Activated T-cell treated with anti-CD3 and anti-CD28 coated beads for 48 hours (primary cell): ENCODE data around the gene EFCAB10.
"Not testable (repeated sequence)": the region's sequence is repeated elsewhere in the genome, so short reads cannot be mapped to it uniquely, and the experiment has no call there.

Experiments used
- DNase-seq: peaks from one replicate; pipeline ENCODE4 v3.0.0-alpha.2; 2020; ENCODE audit warnings: low read depth

EFCAB10 gene

DNA sequence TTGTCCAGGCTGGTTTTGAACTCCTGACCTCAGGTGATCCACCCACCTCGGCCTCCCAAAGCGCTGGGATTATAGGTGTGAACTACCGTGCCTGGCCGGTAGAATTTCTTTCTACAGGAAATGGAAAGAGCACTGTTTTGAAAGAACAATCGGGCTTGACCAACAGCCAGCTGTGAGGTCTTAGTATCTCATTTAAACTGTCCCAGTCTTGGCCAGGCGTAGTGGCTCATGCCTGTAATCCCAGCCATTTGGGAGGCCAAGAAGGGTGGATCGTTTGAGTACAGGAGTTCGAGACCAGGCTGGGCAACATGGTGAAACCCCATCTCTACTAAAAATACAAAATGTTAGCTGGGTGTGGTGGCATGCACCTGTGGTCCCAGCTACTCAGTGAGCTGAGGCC is 17.8 kb upstream of the EFCAB10 start:
- not testable (repeated sequence) for DNase-seq

DNA sequence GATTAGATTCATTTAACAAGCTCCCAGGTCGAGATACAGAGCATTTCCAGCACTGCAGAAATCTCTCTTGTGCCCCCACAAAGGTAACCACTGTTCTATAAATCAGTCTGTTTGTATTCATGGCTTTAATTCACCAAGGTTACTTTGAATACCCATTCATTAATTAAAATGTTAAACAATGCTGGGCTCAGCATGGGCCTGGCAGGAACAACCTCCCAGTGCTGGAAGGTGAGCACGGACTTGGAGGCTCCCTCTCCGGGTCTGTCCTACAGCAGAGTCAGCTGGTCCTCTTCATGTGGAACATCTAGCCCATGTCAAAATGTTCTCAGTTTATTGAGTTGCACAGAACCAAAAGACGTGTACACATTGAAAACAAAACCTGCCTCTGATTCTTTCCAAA is 15.6 kb upstream of the EFCAB10 start:
- no peak for DNase-seq

DNA sequence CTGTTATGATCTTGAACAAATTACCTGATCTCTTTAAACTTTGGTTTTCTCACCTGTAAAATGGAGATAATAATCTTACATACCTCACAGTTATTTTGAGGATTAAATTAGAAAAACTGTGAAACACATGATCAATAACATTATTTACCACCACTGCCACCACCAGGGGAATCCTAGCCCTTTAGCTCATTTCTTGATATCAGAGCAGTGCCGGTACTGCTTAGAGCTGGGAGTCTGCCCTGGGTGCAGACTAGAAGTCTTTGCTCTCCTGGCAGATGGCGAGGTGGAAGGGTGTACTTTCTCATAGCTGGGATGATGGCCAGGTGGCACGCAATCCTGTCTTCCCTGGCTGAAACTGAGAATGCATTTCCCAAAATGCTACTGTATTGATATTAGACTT is 12.7 kb upstream of the EFCAB10 start:
- no peak for DNase-seq

DNA sequence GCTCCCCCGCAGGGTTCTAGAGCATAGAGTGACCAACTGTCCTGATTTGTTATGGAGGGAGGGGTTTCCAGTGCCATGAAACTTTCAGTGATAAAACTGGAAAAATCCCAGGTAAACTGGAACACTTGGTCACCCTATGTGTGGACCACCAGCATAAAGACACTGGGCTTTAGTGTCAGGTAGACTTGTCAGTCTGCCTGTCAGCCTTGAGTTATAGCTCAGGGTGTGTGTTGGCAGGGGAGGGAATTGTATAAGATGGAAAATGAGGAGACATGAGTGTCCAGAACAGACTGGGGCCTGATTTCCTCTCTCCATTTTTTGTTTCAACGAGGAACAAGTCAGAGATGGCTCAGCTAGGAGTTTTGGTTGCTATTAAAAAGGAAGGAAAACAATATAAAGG is 10.2 kb upstream of the EFCAB10 start:
- DNase-seq: no peak

DNA sequence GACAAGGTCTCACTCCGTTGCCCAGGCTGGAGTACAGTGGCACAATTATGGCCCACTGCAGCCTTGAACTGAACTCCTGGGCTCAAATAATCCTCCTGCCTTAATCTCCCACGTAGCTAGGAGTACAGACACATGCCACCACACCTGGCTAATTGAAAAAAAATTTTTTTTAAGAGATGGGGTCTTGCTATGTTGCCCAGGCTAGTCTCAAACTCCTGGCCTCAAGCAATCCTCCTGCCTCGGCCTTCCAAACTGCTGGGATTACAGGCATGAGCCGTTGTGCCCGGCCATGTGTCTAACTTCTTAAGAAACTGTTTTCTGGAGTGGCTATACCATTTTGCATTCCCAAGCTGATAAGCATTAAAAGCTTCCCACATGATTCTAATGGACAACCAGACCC is 9.5 kb upstream of the EFCAB10 start:
- DNase-seq: no peak

DNA sequence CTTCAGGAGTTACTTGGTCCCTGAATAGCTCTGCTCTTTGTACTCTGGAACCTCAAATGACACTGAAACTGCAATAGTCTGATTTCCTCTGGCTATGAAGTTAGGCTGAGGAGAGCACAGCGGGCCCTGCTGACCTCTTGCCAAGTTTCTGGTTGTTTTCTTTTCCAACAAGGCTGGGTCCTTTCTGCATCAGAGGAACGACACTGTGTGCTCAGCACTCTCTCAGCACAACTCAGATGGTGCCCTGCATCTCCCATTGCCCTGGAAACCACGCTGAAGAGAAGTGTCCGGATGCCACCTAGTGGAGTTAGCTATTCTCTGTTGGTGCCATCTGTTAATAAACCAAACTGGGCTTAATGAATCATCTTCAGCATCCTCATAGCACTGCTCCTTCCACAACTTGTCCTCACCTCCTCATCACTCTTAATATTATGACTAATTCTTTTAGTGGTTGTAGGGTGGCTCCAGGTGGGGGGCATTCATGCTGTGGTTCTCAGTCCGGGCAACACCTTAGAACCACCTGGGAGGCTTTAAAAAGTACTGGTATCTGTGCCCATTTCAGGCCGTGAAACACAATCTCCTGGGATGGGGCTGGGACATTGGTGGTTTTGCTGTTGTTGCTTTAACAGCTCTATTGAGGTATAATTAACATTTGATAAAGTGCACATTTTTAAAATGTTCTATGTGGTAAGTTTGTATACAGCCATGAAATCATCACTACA is 8.2 kb upstream of the EFCAB10 start:
- peak; percentile 30 for DNase-seq

DNA sequence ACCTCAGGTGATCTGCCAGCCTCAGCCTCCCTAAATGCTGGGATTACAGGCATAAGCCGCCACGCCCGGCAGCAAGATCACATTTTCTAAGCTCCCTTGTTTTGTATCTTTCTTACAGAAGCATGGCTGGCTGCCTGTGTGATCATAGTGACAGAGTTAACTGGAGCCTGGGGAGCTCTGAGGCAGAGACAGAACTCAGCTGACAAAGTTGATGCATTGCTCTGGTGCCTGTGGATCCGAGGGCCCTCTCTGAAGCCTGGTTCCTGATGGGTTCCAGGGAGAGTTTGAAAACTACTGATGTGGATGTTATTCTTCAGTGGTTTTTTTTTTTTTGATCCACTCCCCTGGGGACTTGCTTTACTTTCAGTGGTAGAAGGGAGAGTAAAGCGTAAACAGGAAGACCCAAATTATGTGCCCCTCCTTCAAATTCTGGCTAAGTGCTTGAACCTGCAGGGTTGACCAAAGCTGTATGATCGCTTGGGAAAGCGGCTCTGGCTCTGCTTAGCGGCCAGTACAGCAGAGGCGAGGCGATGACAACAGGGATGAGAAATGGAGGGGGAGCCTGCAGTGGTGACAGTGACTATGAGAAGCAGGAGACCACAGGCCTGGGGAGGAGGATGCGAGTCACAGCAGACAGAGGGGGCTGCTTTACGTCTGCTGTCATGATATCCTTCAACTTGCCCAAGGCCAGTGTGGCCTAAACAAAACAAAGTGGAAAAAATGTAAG is 6.8 kb upstream of the EFCAB10 start:
- no peak for DNase-seq

DNA sequence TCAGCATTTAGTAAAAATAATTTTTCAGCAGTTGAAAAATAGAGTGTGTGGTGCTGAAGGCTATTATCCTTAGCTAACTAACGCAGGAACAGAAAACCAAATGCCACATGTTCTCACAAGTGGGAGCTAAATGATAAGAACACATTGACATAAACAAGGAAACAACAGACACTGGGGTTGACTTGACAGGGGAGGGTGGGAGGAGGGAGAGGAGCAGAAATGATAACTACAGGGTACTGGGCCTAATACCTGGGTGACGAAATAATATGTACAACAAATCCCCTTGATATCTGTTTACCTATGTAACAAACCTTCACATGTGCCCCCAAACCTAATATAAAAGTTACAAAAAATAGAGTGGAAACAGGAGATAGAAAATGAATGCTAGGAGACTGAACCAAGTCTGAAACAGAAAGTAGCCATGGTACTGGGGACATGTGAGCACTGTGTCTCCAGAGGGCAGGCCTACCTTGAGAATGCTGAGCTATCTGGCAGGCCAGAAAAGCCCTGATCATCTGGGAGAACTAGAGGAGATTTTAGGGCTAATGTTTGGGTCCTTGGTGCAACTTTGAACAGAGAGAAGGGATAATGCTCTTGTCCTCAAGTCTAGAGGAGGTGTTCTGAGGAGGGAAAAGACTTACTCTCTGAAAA is 4.7 kb upstream of the EFCAB10 start:
- no peak for DNase-seq

DNA sequence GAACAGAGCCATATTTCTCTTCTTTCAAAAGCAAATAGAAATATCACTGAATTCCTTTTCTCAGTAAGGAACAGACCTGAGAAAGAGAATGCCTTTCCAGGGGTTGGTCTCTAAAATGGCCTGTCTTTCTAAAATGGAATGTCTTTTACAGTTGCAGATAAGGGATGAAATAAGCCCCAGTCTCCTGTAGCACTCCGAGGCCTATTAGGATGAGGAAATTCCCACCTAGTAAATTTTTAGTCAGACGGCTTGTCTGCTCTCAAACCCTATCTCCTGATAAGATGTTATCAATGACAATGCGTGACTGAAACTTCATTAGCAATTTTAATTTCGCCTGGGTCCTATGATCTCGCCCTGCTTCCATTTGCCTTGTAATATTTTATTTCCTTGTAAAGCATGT is 2.9 kb upstream of the EFCAB10 start:
- DNase-seq: no peak

DNA sequence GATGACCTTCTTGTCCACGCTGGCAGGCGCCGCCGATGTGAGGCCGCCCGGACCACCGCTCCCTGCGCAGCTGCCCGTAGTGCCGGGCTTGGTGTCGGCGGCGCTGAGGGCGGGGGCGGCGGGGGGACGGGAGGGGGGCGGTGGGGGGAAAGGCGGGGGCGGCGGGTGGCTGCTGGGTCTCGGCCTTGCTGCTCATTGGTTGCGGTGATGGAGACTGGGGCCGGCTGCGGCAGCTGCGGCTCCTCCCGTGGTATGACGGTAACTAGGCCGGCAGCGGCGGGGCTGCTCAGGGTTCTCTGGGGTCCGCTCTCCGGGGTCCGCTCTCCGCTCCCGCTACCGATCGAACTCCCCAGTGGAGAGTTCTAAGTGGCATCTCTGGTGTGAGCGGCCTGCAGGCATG is 1.8 kb upstream of the EFCAB10 start:
- no peak for DNase-seq

DNA sequence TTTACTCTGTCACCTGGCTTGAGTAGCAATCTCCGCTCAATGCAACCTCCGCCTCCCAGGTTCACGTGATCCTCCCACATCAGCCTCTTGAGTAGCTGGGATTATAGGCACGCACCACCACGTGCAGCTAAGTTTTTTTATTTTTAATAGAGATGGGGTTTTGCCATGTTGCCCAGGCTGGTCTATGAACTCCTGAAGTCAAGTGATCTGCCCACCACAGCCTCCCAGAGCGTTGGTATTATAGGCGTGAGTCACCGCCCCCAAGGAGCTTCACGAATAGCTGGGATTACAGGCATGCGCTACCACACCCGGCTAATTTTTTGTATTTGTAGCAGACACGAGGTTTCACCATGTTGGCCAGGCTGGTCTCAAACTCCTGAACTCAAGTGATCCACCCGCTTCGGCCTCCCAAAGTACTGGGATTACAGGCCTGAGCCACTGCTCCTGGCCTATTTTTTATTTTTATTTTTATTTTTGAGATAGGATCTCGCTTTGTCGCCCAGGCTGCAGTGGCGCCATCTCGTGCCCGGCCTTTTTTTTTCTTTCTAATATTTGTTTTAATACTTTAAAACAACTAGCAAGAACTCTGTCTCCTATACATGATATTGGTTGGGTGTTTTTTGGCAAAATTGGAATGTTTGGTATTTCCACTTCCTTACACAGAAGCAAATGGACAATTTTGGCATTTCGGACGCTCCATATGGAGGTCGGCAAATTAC is 1.1 kb downstream of the EFCAB10 start:
- no peak for DNase-seq

DNA sequence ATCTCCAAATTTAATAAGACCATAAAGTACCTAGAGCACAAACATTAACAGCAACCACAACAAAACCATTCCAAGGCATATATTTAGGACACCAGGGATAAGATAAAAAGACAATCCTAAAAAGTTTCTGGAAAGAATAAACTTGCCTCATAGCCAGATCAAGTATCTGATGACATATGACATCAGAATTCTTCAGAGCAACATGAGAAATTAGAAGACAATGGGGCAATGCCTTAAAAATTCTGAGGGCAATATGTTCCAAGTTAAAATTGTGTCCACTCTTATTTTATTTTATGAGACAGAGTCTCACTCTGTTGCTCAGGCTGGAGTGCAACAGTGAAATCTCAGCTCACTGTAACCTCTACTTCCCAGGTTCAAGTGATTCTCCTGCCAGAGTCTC is 2.8 kb downstream of the EFCAB10 start:
- no peak for DNase-seq

DNA sequence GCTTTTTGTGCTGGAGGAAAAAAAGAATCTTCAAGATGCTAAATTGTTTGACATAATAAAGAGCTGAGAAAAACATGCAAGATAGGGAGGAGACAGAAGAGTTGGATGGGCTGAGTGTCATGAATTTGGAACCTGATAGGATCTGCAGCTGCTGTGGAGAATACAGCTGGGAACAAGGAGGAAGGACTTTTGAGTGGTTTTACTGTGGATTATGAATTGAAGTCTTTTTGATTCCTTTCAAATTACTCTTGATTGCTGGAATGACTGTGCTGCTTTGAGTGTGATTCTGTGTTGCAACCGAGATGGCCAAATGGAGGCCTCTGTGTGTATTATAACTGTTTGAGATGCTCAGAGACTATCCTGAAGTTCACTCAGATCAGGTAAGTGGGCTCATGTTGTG is 4.0 kb downstream of the EFCAB10 start:
- DNase-seq: no peak

DNA sequence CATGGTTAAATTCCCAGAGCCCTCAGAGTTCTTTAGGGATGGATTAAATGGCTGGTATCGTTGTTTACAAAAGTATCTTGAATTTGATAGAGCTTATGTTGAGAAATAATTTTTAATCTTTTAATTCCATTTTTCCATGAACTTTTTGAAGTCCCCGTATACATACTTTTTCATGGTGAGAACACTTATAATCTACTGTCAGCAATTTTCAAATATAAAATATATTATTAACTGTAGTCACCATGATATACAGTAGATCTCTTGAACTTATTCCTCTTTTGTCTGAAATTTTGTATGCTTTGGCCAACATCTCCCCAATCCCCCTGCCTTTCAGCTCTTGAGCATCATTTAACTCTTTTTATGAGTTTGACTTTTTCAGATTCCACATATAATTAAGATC is 9.4 kb downstream of the EFCAB10 start:
- DNase-seq: no peak

DNA sequence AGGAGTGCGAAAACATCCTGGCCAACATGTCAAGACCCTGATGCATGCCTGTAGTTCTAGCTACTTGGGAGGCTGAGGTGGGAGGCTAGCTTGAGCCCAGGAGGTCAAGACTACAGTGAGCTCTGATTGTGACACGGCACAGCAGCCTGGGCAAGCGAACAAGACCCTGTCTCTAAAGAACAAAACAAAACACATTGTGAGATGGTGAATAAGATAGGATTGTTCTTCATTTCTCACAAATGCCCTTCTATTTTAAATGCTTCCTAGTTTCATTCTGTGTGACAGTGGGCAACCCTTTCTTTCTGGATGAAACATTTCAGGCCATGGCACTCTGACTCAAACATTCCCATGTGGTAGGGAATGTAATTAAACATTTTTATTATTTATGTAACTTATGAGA is 13.5 kb downstream of the EFCAB10 start:
- no peak for DNase-seq

DNA sequence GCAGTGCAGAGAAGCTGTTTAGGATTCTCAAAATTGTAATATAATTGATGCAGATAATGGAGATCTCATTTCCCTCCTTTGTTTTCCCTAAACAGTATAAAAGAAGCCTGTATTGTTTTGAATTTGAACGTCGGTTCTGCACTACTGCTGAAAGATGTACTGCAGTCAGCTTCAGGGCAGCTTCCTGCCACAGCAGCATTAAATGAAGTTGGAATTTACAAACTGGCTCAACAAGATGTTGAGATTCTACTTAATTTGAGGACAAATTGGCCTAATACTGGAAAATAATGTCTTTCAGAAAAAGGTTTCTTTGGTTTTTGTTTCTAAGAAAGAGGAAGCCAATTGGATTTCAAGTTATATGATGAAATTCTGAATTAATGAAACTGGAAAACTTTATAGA is 14.3 kb downstream of the EFCAB10 start:
- no peak for DNase-seq

DNA sequence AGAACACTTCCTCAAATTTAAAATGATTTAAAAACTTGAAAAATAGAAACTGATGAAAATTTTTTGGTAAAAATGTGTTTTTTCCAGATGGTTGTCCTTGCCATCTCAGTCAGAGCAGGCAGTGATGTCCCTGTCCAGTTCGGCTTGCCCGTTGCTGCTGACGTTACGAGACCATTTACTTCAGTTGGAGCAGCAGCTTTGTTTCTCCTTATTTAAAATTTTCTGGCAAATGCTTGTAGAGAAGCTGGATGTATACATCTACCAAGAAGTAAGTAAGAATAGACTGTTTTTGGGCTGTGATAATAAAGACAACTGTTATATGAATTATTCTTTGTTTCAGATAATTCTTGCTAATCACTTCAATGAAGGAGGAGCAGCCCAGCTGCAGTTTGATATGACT is 16.1 kb downstream of the EFCAB10 start:
- no peak for DNase-seq

DNA sequence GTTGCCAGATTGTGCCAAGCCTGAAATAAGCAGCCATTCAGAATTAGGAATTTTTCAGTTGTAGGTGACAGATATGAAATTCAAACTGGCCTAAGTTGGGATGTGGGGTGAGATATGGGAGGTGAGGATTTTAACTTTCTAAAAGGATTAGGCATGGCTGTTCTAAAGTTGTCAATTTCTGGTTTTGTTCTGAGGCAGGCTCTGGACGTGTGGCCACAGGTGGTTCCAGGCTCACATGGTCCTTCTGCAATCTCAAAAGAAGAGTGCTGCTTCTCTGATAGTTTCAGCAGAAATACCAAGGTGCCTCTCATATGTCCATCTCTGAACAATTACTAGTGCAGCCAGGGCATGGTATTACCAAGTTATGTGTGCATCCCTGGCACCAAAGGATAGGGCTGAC is 21.4 kb downstream of the EFCAB10 start:
- no peak for DNase-seq

DNA sequence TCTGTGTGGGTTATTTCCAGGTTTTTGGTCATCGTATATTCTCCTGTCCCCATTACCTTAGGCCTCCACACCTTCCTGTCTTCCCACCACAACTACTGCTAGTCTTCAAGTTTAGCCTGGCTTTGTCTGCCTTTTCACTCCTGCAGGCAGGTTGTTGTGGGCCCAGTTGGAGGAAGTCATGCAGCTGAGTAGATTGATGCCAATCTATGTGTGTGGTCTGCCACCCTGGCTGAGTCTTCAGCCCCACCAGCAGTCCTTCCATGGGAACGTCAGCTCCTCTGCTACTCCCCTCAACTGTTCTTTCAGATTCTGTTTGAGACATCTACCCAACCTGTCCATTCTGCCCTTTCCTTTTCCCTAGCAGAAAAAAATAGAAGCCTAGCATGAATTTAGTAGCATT is 43.0 kb downstream of the EFCAB10 start:
- DNase-seq: no peak

DNA sequence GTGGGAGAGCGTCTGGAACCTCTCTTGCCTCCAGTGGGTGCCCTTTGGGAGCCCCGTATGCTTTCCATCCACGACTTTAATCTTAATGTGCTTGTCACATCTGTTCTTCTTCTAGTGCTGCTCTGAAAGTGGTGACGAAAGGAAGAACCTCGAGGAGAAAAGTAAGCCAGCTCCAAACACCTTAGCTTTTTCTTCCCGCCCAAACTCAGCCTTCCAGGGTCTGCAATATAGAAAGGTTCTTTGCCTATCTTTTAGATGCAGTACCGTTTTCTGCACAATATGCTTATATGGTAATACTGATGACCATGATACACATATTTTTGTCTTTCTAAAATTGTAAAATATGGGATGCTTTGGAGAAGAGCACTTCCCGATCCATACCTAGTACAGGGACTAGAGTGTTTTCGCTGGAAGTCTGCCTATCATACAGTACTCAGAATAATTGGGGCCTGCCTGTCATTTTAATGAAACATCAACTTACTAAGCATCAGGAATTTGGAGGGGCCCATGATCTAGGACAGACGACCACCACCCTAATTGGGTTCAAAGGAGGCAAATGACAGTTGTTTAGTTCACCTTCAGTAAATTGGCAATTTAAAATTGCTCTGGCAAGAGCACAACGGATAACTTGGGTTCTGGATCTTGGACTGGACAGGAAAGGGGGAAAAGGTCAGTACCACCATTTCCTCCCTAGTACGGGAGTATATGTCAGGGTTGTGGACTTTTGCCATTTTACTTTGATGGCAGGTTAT is 48.4 kb downstream of the EFCAB10 start:
- DNase-seq: no peak

DNA sequence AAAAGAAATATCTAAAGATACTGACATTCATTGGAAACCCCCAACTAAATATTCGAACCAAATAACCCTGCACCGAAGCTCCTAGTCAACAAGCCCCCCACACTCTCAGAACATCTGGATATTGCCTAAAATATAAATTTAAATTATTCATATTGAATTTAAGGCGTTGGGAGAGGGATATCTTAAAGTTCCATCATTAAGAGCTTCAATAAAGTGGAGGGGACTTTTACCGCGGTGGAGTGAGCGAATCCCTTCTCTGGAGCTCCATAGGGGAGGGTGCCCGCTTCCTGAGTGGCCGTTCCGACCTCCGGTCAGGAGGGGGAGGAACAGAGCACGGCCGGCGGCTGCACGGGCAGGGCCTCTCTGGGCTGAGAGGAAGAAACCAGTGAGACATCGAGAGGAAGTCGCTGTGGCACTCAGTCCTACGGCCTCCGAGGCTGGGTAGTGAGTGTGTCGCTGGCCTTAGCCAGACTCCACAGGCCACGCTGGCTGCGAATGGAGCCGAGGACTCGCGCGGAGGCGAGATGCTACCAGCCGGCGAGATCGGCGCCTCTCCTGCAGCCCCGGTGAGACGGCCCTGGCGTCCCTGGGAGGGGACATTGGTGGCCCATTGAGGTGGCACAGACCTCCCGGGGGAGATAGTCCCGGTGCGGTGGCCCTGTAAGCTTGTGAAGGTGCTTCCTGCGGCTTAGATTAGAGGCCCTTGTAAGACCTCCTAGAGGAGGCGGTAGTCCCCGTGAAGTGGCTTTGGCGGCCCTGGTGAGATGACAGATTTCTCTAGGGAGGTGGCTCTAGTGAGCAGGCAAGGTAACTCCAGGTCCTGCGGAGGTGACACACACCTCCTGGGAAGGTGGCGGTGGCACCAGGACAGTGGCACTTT is 49.3 kb downstream of the EFCAB10 start, which contains the start of gene RINT1:
Gene RINT1, plus strand, starts transcription at position 410 of the 880 bp plus-strand sequence. Its CDS starts 115 bp downstream, at position 525.
- peak; percentile 90 for DNase-seq
